Measurements from ENCODE around the gene MMAB.

MMAB gene

DNA sequence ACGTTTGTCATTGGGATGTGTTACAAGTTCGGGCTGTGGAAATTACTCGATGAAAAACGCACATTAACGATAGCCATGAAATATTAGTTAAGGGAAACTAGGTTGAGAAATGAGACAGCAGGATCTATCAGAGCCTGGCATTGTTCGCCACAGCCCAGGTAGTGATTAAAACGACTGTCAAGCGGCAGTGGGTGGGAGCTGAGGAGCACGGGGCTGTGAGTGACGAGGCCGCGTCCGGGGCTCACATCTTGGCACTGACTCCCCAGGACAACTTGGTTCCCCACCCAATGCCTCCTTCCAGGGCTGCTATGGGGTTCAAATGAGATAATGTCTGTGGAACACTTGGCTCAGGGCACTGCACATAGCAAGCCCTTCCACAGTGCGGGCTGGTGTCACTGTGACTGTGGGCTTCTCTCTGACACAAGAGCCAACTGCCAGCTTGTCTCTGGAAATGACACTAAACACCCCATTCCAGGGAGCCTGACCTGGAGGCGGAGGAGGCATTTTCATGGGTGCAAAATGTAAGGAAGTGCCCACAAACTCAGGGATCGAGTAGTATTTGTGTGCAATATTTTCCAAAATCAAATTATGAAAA lies 19.3 kb downstream of the MMAB start:
- Histone ChIP-seq H3K4me1 (no peaks in the 10 kb centered on the region), H3K9me3 (no peaks in the 10 kb centered on the region), H3K4me3 (ENCODE audit: low read depth, low read length) (no peak overlapping the region), H3K36me3 (no peaks in the 10 kb centered on the region), H3K27me3 (no peaks in the 10 kb centered on the region)
- DNase-seq, result no peak
- TF ChIP-seq, protein P1, sequence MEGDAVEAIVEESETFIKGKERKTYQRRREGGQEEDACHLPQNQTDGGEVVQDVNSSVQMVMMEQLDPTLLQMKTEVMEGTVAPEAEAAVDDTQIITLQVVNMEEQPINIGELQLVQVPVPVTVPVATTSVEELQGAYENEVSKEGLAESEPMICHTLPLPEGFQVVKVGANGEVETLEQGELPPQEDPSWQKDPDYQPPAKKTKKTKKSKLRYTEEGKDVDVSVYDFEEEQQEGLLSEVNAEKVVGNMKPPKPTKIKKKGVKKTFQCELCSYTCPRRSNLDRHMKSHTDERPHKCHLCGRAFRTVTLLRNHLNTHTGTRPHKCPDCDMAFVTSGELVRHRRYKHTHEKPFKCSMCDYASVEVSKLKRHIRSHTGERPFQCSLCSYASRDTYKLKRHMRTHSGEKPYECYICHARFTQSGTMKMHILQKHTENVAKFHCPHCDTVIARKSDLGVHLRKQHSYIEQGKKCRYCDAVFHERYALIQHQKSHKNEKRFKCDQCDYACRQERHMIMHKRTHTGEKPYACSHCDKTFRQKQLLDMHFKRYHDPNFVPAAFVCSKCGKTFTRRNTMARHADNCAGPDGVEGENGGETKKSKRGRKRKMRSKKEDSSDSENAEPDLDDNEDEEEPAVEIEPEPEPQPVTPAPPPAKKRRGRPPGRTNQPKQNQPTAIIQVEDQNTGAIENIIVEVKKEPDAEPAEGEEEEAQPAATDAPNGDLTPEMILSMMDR (IDR thresholded peaks at IDR 0.05; ENCODE audit: low read depth, low read length), result no peak

DNA sequence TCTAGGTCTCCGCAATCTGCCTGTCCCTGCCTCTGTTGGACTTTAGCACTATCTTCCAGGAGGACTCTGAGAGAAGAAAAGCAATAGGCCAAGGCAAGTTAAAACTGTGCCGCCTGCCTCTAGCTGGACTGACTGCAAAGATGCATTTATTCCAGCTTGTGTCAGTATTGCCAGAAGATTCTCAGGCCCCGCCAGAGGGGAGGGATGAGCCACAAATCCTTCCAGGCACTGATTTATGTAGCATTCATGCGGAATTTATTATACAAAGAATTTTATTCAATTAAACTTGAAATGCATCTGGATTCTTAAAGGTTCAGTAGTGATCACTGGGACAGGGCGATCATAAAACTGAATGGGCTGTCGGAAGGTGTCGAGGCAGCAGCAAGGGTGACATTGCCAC lies 19.8 kb downstream of the MMAB start:
- Histone ChIP-seq H3K4me3 (ENCODE audit: low read depth, low read length) (no peak overlapping the region), H3K9me3 (no peaks in the 10 kb centered on the region), H3K27me3 (no peaks in the 10 kb centered on the region), H3K36me3 (no peaks in the 10 kb centered on the region), H3K4me1 (no peaks in the 10 kb centered on the region)
- no peak for DNase-seq
- TF ChIP-seq, protein P1 (IDR thresholded peaks at IDR 0.05; ENCODE audit: low read depth, low read length), result no peak

DNA sequence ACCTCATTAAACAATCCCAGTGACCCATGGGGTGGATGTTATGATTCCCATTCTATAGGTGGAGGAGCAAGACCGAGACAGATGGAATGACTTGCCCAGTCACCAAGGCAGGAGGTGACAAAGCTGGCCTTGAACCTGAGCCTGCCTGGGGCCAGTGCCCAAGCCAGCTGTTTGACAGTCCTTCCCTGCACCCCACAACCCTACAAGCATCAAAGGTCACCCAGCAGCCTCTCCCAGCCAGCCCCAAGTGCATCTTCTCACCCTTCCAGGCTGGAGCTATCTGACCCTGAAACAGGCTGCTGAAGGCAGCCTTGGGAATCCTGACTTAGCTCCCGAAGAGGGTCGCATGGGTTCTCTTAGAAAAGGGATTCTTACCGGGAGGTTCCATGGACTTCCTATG lies 20.3 kb downstream of the MMAB start:
- H3K36me3 ChIP-seq, result no peaks in the 10 kb centered on the region
- no peaks in the 10 kb centered on the region for H3K4me1 ChIP-seq
- no peak overlapping the region for H3K4me3 ChIP-seq (ENCODE audit: low read depth, low read length)
- no peaks in the 10 kb centered on the region for H3K9me3 ChIP-seq
- DNase-seq, result no peak
- H3K27me3 ChIP-seq, result no peaks in the 10 kb centered on the region
- TF ChIP-seq, protein P1 (IDR thresholded peaks at IDR 0.05; ENCODE audit: low read depth, low read length), result no peak

DNA sequence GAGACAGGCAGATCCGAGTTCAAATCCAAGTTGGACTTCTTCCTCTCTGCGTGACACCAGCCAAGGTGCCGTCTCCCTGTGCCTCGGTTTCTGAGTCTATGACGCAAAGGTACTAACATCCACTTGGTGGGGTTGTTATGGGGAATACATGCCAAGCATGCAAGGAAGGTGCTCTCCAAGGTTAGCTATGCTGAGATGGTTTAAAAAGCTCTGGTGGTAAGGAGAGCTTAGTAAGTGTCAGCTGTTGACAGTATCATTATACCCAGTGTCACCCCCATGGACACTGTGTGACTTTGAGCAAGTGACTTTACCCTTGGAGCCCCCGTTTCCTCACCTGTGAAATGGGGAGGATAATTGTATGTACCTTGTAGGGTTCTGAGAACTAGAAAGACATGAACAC lies 22.2 kb downstream of the MMAB start:
- TF ChIP-seq, protein P1 (IDR thresholded peaks at IDR 0.05; ENCODE audit: low read depth, low read length), result no peak
- H3K36me3 ChIP-seq, result no peaks in the 10 kb centered on the region
- H3K27me3 ChIP-seq, result no peaks in the 10 kb centered on the region
- no peak overlapping the region for H3K4me3 ChIP-seq (ENCODE audit: low read depth, low read length)
- no peaks in the 10 kb centered on the region for H3K9me3 ChIP-seq
- H3K4me1 ChIP-seq, result no peaks in the 10 kb centered on the region; the same call in 1 of the 2 replicates
- no peak for DNase-seq

DNA sequence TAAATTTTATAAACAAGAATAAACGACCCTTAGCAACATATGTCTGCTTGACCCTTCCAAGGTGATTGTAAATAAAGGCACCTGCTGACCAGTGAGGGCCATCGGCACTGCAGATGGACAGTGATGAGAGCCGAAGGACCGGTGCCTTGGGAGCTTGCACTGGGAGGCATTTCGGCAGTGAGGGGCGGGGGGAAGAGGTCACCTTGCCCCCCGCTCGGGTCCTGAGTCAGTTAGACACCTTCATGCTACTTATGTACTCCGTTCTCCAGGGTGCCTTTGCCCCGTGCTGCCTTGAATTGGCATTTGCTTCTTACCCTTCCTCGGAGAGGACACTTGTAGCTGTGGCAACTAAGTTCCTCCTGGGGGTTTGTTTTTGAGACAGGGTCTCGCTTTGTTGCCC lies 23.0 kb downstream of the MMAB start:
- Histone ChIP-seq H3K27me3 (no peaks in the 10 kb centered on the region), H3K4me1 (no peaks in the 10 kb centered on the region; the same call in 1 of the 2 replicates), H3K36me3 (no peaks in the 10 kb centered on the region), H3K9me3 (no peaks in the 10 kb centered on the region), H3K4me3 (ENCODE audit: low read depth, low read length) (no peak overlapping the region)
- DNase-seq, result no peak
- TF ChIP-seq, protein P1 (IDR thresholded peaks at IDR 0.05; ENCODE audit: low read depth, low read length), result no peak

DNA sequence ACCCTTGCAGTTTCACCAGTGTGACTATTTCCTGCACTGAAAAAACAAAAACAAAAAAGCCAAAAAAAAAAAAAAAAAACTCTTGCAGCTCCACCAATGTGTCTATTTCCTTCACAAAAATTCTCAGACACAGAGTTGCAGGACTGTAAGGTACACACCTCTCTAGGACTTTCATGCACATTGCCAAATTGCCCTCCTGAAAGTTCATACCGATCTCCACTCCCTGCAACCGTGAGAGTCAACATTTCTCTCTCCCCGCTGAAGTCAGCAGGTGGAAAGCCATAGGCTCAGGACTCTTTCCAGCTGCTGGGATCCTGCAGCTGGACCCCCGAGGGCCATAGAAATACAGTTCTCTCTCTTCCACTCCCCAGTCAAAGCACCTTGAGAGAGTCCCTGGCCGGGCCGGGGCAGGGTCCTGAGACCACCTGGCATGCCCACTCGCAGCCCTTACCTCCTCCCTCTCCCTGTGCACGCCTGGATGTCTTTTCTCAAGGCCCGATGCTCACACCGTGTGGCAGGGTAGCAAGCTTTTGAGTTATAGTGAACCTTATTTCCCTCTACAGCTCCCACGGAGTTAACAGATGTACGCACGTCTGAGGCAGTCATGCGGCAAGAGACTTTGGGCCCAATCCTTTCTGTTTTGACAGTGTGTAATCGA lies 23.6 kb downstream of the MMAB start:
- no peaks in the 10 kb centered on the region; the same call in 1 of the 2 replicates for H3K4me1 ChIP-seq
- no peaks in the 10 kb centered on the region for H3K36me3 ChIP-seq
- TF ChIP-seq, protein P1 (IDR thresholded peaks at IDR 0.05; ENCODE audit: low read depth, low read length), result no peak
- no peaks in the 10 kb centered on the region for H3K9me3 ChIP-seq
- no peaks in the 10 kb centered on the region for H3K27me3 ChIP-seq
- H3K4me3 ChIP-seq (ENCODE audit: low read depth, low read length), result no peak overlapping the region
- no peak for DNase-seq

All from BE2C (cell line).